ENCODE data around the gene SARDH. TPM values are rescaled to one million over a fixed set of nuclear protein-coding genes. Genes with fewer than 3 reads are reported as not detected.
"Not testable (repeated sequence)": the region's sequence is repeated elsewhere in the genome, so short reads cannot be mapped to it uniquely, and the experiment has no call there.

The SARDH gene
- total RNA-seq, 2 donors from 2014 or later = 8.4 to 11.2 TPM

GRCh38 chr9:133752739-133753446, 14.7 kb upstream of the SARDH start:
- no peak for DNase-seq
- Histone ChIP-seq H3K27me3 (ENCODE audit: control insufficient read depth, insufficient read depth, low read length, poor library complexity, severe bottlenecking) (no peaks in the 10 kb centered on the region), H3K9me3 (ENCODE audit: control insufficient read depth, low read length) (peaks cover 9% of the 10 kb centered on the region), H3K4me3 (ENCODE audit: low read length) (no peak overlapping the region), H3K27ac (ENCODE audit: low read depth, low read length) (no peak overlapping the region), H3K9ac (ENCODE audit: extremely low read depth, low read length, poor library complexity, severe bottlenecking) (no peak overlapping the region), H3K4me1 (ENCODE audit: control insufficient read depth, insufficient read depth, low read length) (no peaks in the 10 kb centered on the region), H3K36me3 (ENCODE audit: control insufficient read depth, insufficient read depth, low read length) (no peaks in the 10 kb centered on the region)
- Mint-ChIP-seq H3K27me3 (ENCODE audit: insufficient read depth) (peaks cover 18% of the 10 kb centered on the region), H3K4me3 (no peak overlapping the region), H3K27ac (no peak overlapping the region), H3K4me1 (no peaks in the 10 kb centered on the region), H3K9me3 (peaks cover 27% of the 10 kb centered on the region), H3K36me3 (ENCODE audit: low read depth) (peaks cover under 1% of the 10 kb centered on the region)
- TF ChIP-seq CTCF (conservative IDR thresholded peaks at IDR 0.05) = no peak
- 84 to 85% methylated on average over 7 to 9 of the region's 9 CpGs for WGBS, 2 experiments (ENCODE audit: insufficient coverage in 1 of 2, insufficient read length in 1 of 2)

GRCh38 chr9:133750982-133751649, 13.0 kb upstream of the SARDH start:
- Histone ChIP-seq H3K4me3 (ENCODE audit: low read length) (no peak overlapping the region), H3K9me3 (ENCODE audit: control insufficient read depth, low read length) (peaks cover 9% of the 10 kb centered on the region), H3K9ac (ENCODE audit: extremely low read depth, low read length, poor library complexity, severe bottlenecking) (no peak overlapping the region), H3K27me3 (ENCODE audit: control insufficient read depth, insufficient read depth, low read length, poor library complexity, severe bottlenecking) (no peaks in the 10 kb centered on the region), H3K36me3 (ENCODE audit: control insufficient read depth, insufficient read depth, low read length) (no peaks in the 10 kb centered on the region), H3K4me1 (ENCODE audit: control insufficient read depth, insufficient read depth, low read length) (no peaks in the 10 kb centered on the region), H3K27ac (ENCODE audit: low read depth, low read length) (no peak overlapping the region)
- Mint-ChIP-seq H3K27ac (no peak overlapping the region), H3K4me1 (peaks cover 6% of the 10 kb centered on the region), H3K9me3 (peaks cover 29% of the 10 kb centered on the region), H3K4me3 (no peak overlapping the region), H3K27me3 (ENCODE audit: insufficient read depth) (peaks cover 20% of the 10 kb centered on the region), H3K36me3 (ENCODE audit: low read depth) (no peaks in the 10 kb centered on the region)
- 84 to 94% methylated on average over 7 to 9 of the region's 9 CpGs for WGBS, 2 experiments (ENCODE audit: insufficient coverage in 1 of 2, insufficient read length in 1 of 2)
- DNase-seq = no peak
- TF ChIP-seq CTCF (conservative IDR thresholded peaks at IDR 0.05) = no peak

- H3K27me3 Mint-ChIP-seq (ENCODE audit: insufficient read depth) = peaks cover 7% of the 10 kb centered on the region
- no peak overlapping the region for H3K4me3 Mint-ChIP-seq
- Histone ChIP-seq H3K4me1 (ENCODE audit: control insufficient read depth, insufficient read depth, low read length) (no peaks in the 10 kb centered on the region), H3K27me3 (ENCODE audit: control insufficient read depth, insufficient read depth, low read length, poor library complexity, severe bottlenecking) (no peaks in the 10 kb centered on the region), H3K27ac (ENCODE audit: low read depth, low read length) (no peak overlapping the region), H3K36me3 (ENCODE audit: control insufficient read depth, insufficient read depth, low read length) (no peaks in the 10 kb centered on the region), H3K9me3 (ENCODE audit: control insufficient read depth, low read length) (no peaks in the 10 kb centered on the region), H3K4me3 (ENCODE audit: low read length) (no peak overlapping the region), H3K9ac (ENCODE audit: extremely low read depth, low read length, poor library complexity, severe bottlenecking) (no peak overlapping the region)
- peaks cover 8% of the 10 kb centered on the region for H3K4me1 Mint-ChIP-seq
- H3K36me3 Mint-ChIP-seq (ENCODE audit: low read depth) = no peaks in the 10 kb centered on the region
- DNase-seq = no peak
- H3K27ac Mint-ChIP-seq = no peak overlapping the region
- no peak for TF ChIP-seq CTCF (conservative IDR thresholded peaks at IDR 0.05)
- peaks cover 7% of the 10 kb centered on the region for H3K9me3 Mint-ChIP-seq
These were observed 9.2 kb upstream of the SARDH start for GRCh38 chr9:133747309-133747708.

GRCh38 chr9:133744528-133744927, 6.4 kb upstream of the SARDH start:
- H3K4me3 Mint-ChIP-seq; H3K27me3 ChIP-seq (ENCODE audit: control insufficient read depth, insufficient read depth, low read length, poor library complexity, severe bottlenecking); H3K9me3 ChIP-seq (ENCODE audit: control insufficient read depth, low read length); H3K4me3 ChIP-seq (ENCODE audit: low read length); DNase-seq; H3K36me3 Mint-ChIP-seq (ENCODE audit: low read depth); H3K27me3 Mint-ChIP-seq (ENCODE audit: insufficient read depth); H3K4me1 Mint-ChIP-seq; H3K27ac ChIP-seq (ENCODE audit: low read depth, low read length); H3K36me3 ChIP-seq (ENCODE audit: control insufficient read depth, insufficient read depth, low read length); H3K9me3 Mint-ChIP-seq; H3K4me1 ChIP-seq (ENCODE audit: control insufficient read depth, insufficient read depth, low read length); H3K9ac ChIP-seq (ENCODE audit: extremely low read depth, low read length, poor library complexity, severe bottlenecking); H3K27ac Mint-ChIP-seq: not testable (repeated sequence)
- 94% methylated on average over 17 of the region's 31 CpGs; no CpG with 5 or more reads in 1 of the 2 experiments for WGBS, 2 experiments (ENCODE audit: insufficient coverage in 1 of 2, insufficient read length in 1 of 2)

Data from endodermal cell (in vitro differentiated cells).